Activated CD4-positive, alpha-beta T cell treated with anti-CD3 and anti-CD28 coated beads, Interleukin-2, amount 10 ng/mL, durations not matched to agents 24 days and 14 days (primary cell): ENCODE results near the gene SURF1. TPM values are rescaled to one million over a fixed set of nuclear protein-coding genes. Genes with fewer than 3 reads are reported as not detected.

Experiments used
- DNase-seq: peaks from one replicate; pipeline ENCODE4 v3.0.0; 2022
- H3K27ac Mint-ChIP-seq: one replicate; pipeline ENCODE4 v1.8.0; 2022; ENCODE audit warnings: mild to moderate bottlenecking, mixed read lengths
- H3K27me3 Mint-ChIP-seq: one replicate; pipeline ENCODE4 v1.8.0; 2022; ENCODE audit warnings: mixed read lengths
- H3K36me3 Mint-ChIP-seq: one replicate; pipeline ENCODE4 v1.8.0; 2022; ENCODE audit warnings: low read depth, mild to moderate bottlenecking, mixed read lengths
- H3K4me1 Mint-ChIP-seq: one replicate; pipeline ENCODE4 v1.8.0; 2021; ENCODE audit warnings: mixed read lengths
- H3K4me3 Mint-ChIP-seq: one replicate; pipeline ENCODE4 v1.8.0; 2022; ENCODE audit warnings: mild to moderate bottlenecking, moderate library complexity, mixed read lengths
- H3K9me3 Mint-ChIP-seq: one replicate; pipeline ENCODE4 v1.8.0; 2021; ENCODE audit warnings: mixed read lengths
- intact Hi-C: fragments of 100-400 bp; cut with micrococcal nuclease; formaldehyde crosslinking; loops from one replicate; pipeline ENCODE4 v1.15.1; 2023
- total RNA-seq: library from RNA; stranded (reverse); gene quantifications from 2 replicates; pipeline ENCODE4 v1.2.3, GENCODE V29; 2022

SURF1 gene
- total RNA-seq, 1 donor from 2014 or later = 33.2 TPM

- Mint-ChIP-seq H3K9me3 (no peaks in the 10 kb centered on the region), H3K4me1 (no peaks in the 10 kb centered on the region), H3K27me3 (peaks cover 2% of the 10 kb centered on the region), H3K27ac (no peak overlapping the region), H3K4me3 (no peak overlapping the region), H3K36me3 (no peaks in the 10 kb centered on the region)
- intact Hi-C loops = no loop called here
- no peak for DNase-seq
These were observed 52.8 kb downstream of the SURF1 start for GRCh38 chr9:133303266-133304157.

Other genes with a start within 250 kb of the SURF1 start
- 93.0 and 96.7 TPM in 2 replicates for gene RALGDS, start 235.2 kb downstream of the SURF1 start, total RNA-seq
- gene GBGT1, start 192.6 kb downstream of the SURF1 start, total RNA-seq = 6.8 and 8.2 TPM in 2 replicates
- not detected in 2 replicates for gene OBP2B, start 147.2 kb downstream of the SURF1 start, total RNA-seq
- gene ABO, start 81.3 kb downstream of the SURF1 start, total RNA-seq = 0.36 and 0.58 TPM in 2 replicates
- 27.4 and 28.8 TPM in 2 replicates for gene SURF6, start 20.3 kb downstream of the SURF1 start, total RNA-seq
- gene MED22, start 8.4 kb downstream of the SURF1 start, total RNA-seq = 39.5 and 45.0 TPM in 2 replicates
- 2,650 and 2,658 TPM in 2 replicates for gene RPL7A, start 8.3 kb downstream of the SURF1 start, total RNA-seq
- 28.5 and 29.3 TPM in 2 replicates for gene SURF2, start 63 bp upstream of the SURF1 start, total RNA-seq
- gene SURF4, start 19.6 kb upstream of the SURF1 start, total RNA-seq = 235 and 240 TPM in 2 replicates
- gene STKLD1, start 19.9 kb upstream of the SURF1 start, total RNA-seq = 0.16 and 0.33 TPM in 2 replicates
- gene REXO4, start 61.5 kb upstream of the SURF1 start, total RNA-seq = 39.9 and 42.3 TPM in 2 replicates
- 1.3 and 1.5 TPM in 2 replicates for gene ADAMTS13, start 65.9 kb upstream of the SURF1 start, total RNA-seq
- 0.40 and 0.70 TPM in 2 replicates for gene CACFD1, start 103.5 kb upstream of the SURF1 start, total RNA-seq
- gene SLC2A6, start 122.6 kb upstream of the SURF1 start, total RNA-seq = 3.2 and 4.0 TPM in 2 replicates
- gene MYMK, start 168.5 kb upstream of the SURF1 start, total RNA-seq = not detected in 2 replicates
- gene ADAMTSL2, start 178.2 kb upstream of the SURF1 start, total RNA-seq = not detected in 2 replicates